Activated CD4-positive, alpha-beta memory T cell treated with anti-CD3 and anti-CD28 coated beads, Interleukin-2, amount 10 ng/mL, durations not matched to agents 7 days and 5 days (primary cell): Measurements from ENCODE around the gene MYO7A. TPM values are rescaled to one million over a fixed set of nuclear protein-coding genes. Genes with fewer than 3 reads are reported as not detected.
A peak's percentile ranks its signal among the peaks of the same experiment; 100 is the strongest.

ENCODE experiments used
- CTCF ChIA-PET: fragments of 350-600 bp; sonication (Branson Sonifier 250); formaldehyde crosslinking; loops from one replicate; lab custom pipeline; 2021; ENCODE audit warnings: antibody characterized with exemption, inconsistent platforms; lab: Charles Lee
- POLR2A ChIA-PET: fragments of 350-600 bp; sonication (Branson Sonifier 250); formaldehyde crosslinking; loops from one replicate; lab custom pipeline; 2021; ENCODE audit warnings: antibody characterized with exemption; lab: Charles Lee
- DNase-seq: peaks from one replicate; pipeline ENCODE4 v3.0.0-alpha.2; 2020
- H3K27ac Mint-ChIP-seq: one replicate; pipeline ENCODE4 v1.8.0; 2021; ENCODE audit warnings: mild to moderate bottlenecking, mixed read lengths
- H3K27me3 Mint-ChIP-seq: one replicate; pipeline ENCODE4 v1.8.0; 2021; ENCODE audit warnings: mixed read lengths
- H3K36me3 Mint-ChIP-seq: one replicate; pipeline ENCODE4 v1.8.0; 2021; ENCODE audit warnings: low read depth, mixed read lengths
- H3K4me1 Mint-ChIP-seq: one replicate; pipeline ENCODE4 v1.8.0; 2021; ENCODE audit warnings: mixed read lengths
- H3K4me3 Mint-ChIP-seq: one replicate; pipeline ENCODE4 v1.8.0; 2021; ENCODE audit warnings: mild to moderate bottlenecking, mixed read lengths
- H3K9me3 Mint-ChIP-seq: one replicate; pipeline ENCODE4 v1.8.0; 2021; ENCODE audit warnings: mixed read lengths
- total RNA-seq, 2 experiments: library from RNA; stranded (reverse); gene quantifications; one replicate each; pipeline ENCODE4 v1.2.3, GENCODE V29; 2021

Gene MYO7A
- total RNA-seq, 2 experiments from 2014 or later: 0.35 to 0.50 TPM

DNA sequence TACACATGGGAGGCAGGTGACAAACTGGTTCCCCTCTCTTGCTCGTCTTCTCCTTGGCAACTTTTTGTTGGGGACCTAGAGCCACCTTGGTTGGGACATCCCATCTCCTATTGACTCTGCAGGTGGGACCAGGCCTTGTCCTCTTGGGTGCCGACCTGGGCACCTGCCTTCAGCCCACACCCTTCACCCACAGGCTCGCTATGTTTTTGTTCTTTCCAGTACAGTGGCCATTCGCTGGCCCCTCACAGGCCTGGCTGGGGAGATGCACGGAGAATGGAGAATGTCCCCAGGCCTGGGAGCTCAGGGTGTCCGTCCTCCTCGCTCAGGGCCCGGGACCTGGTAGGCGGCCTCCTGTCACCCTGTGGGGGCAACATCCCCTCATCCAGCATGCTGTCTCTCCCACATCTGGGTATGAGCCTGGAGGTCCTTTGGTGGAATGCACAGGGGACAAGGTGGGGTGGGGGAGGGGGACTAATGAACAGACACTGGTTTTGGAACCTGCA lies 40.3 kb upstream of the MYO7A start:
- ChIA-PET CTCF (no interaction called here), POLR2A (no interaction called here)
- Mint-ChIP-seq H3K36me3 (no peaks in the 10 kb centered on the region), H3K27ac (no peak overlapping the region), H3K4me1 (peaks cover 11% of the 10 kb centered on the region), H3K9me3 (no peaks in the 10 kb centered on the region), H3K27me3 (no peaks in the 10 kb centered on the region), H3K4me3 (no peak overlapping the region)
- DNase-seq: no peak

DNA sequence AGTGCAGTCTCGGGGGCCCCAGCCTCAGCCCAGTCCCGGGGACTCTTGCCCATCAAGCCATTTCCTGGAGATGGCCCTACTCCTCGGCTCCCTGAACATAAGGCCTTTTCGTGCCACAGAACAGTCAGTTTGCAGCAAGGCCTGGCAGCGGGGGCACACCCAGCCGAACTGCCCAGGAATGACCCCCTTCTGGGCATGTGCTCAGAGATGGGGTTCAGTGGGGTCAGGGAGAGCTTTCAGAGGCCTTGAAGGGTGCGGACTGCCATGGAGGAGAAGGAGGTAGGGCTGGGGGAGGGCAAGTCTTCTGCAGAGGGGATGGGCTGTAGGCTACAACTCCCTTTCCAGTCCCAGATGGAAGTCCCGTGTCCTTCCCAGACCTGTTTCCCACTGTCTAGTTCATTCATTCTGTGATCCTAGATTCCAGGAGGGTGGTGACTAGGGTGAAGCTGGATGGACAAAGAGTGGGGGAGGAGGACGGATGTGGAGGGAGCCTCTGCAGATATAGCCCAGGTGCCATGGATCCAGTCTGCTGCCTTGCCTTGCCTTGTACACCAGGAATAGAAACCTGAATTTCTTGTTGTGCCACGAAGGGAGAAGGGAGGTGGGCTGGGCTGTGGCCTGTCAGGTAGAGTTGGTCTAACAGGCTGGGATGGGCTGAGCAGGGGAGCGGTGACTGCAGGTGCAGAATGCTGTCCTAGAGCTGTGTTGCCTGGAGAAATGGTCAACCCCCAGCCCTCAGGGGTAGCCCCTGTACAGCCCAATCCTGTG lies 39.6 kb upstream of the MYO7A start:
- Mint-ChIP-seq H3K27ac (no peak overlapping the region), H3K4me3 (no peak overlapping the region), H3K9me3 (no peaks in the 10 kb centered on the region), H3K4me1 (peaks cover 8% of the 10 kb centered on the region), H3K36me3 (no peaks in the 10 kb centered on the region), H3K27me3 (no peaks in the 10 kb centered on the region)
- DNase-seq: no peak
- ChIA-PET CTCF (interaction anchor here (5.6 kb wide), 1 partner anchor 40 kb away, joined by 99 read pairs; no protein-coding TSS in a partner anchor), POLR2A (no interaction called here)

DNA sequence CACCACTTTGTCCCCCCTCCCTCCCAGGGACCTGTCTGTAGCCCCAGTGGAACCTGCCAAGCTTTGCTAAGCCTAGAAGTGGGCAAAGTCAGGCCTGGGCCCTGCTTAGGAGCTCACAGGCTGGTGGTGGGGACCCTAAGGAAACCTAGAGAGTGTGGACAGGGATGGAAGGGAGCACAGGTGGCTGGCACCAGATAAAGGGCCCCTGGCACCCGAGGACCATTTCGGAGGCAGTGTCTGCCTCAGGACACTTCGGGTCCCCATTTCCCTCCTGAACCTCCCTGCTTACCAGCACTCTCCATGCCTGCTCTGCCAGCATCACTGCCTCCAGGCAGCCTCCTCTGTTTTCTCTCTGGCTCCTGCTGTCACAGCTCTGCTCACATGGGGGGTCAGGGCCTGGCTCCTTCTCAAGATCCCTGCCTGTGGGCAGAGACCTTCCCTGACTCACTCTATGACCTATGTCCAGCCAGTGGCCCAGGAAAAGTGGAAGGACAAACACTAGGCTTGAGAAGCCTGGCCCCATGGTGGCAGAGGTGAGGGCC lies 39.0 kb upstream of the MYO7A start:
- no peaks in the 10 kb centered on the region for H3K27me3 Mint-ChIP-seq
- DNase-seq: no peak
- H3K4me1 Mint-ChIP-seq: peaks cover 6% of the 10 kb centered on the region
- H3K36me3 Mint-ChIP-seq: no peaks in the 10 kb centered on the region
- no peak overlapping the region for H3K4me3 Mint-ChIP-seq
- no peak overlapping the region for H3K27ac Mint-ChIP-seq
- ChIA-PET POLR2A (no interaction called here), CTCF (interaction anchor here (3.4 to 5.6 kb wide), 2 partner anchors 36 to 41 kb away, joined by 32 to 99 read pairs; no protein-coding TSS in a partner anchor)
- H3K9me3 Mint-ChIP-seq: no peaks in the 10 kb centered on the region

DNA sequence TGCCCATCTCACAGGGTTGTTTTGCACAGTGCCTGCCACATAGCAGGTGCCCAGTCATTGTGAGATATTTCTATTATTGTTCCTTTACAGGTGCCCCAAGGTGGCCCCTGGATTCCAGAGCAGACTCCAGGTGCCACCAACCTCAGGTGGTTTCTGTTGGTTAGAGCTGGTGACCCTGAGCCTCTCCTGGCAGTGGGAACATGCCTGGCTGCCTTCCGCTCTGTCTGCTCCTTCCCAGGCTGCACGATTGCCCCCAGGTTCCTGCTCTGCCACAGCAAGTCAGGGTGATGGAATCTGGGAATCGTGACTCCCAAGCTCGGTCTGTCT lies 38.0 kb upstream of the MYO7A start:
- H3K4me1 Mint-ChIP-seq: peaks cover 6% of the 10 kb centered on the region
- no peaks in the 10 kb centered on the region for H3K27me3 Mint-ChIP-seq
- no peaks in the 10 kb centered on the region for H3K9me3 Mint-ChIP-seq
- no peak overlapping the region for H3K4me3 Mint-ChIP-seq
- ChIA-PET CTCF (interaction anchor here (1.6 to 5.6 kb wide), 9 partner anchors 8 to 456 kb away, joined by 3 to 99 read pairs (median 8); no protein-coding TSS in a partner anchor), POLR2A (no interaction called here)
- H3K27ac Mint-ChIP-seq: no peak overlapping the region
- H3K36me3 Mint-ChIP-seq: no peaks in the 10 kb centered on the region
- DNase-seq: no peak

DNA sequence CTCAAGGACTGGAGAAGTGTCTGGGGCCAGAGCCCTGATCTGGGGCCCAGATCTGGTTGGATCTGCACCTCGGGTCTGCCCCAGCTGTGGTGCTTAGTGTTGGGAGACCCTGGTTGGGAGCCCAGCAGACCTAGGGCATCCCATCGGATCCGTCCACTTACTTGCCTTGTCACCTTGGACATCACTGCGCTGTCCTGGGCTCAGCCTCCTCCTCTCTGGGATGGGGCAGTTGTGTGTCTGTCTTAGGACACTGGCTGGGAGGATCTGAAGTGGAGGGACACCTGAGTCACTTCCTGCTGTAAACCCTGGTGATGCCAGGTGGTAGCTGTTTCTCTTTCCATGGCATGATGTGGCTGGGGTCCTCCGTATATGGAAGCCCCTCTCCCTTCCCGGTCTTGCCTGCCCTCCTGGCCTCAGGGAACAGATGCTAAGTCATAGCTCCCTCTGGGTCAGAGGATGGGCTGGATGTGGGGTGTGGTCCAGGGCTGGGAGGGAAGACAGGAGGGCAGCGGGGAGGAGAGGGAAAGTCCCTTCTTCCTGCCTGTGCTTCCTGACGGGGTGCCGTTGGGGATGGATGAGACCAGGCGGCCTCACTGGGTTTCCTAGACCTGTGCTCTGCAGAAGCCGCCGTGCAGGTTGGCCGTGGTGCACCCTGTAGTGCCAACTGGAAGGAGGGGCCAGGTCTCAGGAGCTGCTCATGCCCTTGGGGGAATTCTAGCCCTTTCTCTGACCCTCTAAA lies 37.5 kb upstream of the MYO7A start:
- CTCF ChIA-PET: interaction anchor here (0.9 to 5.6 kb wide), 25 partner anchors 9 to 455 kb away, joined by 3 to 99 read pairs (median 5); partner anchors contain the start of gene CAPN5
- H3K27me3 Mint-ChIP-seq: no peaks in the 10 kb centered on the region
- H3K9me3 Mint-ChIP-seq: no peaks in the 10 kb centered on the region

DNA sequence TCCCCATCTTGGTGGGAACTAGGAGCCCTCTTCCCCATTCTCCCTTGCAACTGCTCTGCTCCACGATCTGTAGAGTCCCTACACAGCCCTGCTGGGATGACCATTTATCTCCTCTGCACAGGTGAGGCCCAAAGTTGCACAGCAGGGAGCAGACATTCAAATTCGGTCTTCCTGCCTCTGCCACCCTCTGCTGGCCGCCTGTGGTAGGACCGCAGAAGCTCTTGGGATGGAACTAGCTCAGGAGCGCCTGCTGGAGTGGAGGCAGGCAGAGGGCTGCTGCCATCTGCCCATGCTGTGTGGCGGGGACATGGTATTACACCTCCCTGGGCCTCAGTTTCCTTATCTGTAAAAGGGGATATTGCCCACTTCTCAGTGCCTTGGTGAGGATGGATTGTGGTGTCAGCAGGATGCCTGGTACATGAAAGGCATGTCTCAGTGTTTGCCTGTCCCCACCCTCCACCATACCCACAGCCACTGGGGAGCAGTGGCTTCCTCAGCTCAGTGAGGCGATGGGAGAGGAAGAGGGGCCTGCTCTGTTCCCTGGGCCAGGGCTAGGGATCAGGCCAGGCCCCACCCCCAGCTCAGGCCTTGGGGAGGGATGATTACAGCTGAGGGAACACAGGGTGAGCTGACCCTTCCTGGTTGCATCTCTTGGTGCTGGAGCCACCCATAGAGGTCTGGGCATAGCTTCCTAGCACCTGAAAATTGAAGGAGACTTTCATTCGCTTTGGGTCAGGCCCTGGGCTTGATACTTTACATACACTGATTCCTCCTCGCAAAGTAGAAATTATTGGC lies 36.7 kb upstream of the MYO7A start:
- Mint-ChIP-seq H3K4me3 (no peak overlapping the region), H3K27me3 (no peaks in the 10 kb centered on the region), H3K36me3 (no peaks in the 10 kb centered on the region), H3K9me3 (no peaks in the 10 kb centered on the region), H3K4me1 (peaks cover 6% of the 10 kb centered on the region), H3K27ac (no peak overlapping the region)
- POLR2A ChIA-PET: interaction anchor here (1.6 to 1.7 kb wide), 2 partner anchors 9 to 44 kb away, joined by 8 to 10 read pairs; no protein-coding TSS in a partner anchor
- DNase-seq: peak; percentile 80
- CTCF ChIA-PET: interaction anchor here (0.6 to 5.6 kb wide), 31 partner anchors 9 to 455 kb away, joined by 3 to 99 read pairs (median 5); partner anchors contain the start of gene CAPN5

More for the DNA sequence above, 37.5 kb upstream of the MYO7A start:
- POLR2A ChIA-PET: interaction anchor here (1.7 kb wide), 1 partner anchor 8 kb away, joined by 10 read pairs; no protein-coding TSS in a partner anchor
- Mint-ChIP-seq H3K4me3 (no peak overlapping the region), H3K36me3 (no peaks in the 10 kb centered on the region), H3K4me1 (peaks cover 6% of the 10 kb centered on the region), H3K27ac (no peak overlapping the region)
- DNase-seq: no peak

DNA sequence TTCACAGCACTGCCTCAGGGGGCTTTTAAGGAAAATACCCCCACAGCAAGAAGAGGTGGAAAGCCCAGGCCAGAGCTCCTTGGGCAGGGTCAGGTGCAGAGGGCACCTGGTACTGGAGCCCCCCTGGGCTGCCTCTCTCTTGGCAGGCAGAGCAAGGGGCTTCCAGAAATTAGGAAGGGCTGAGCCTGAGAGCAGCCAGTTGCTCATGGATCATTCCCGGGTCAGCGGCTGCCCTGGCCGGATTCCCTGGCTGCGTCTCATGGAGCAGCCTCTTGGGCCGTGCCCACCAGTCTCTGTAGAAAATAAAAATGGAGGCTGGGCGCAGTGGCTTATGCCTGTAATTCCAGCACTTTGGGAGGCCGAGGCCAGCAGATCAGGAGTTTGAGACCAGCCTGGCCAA lies 35.7 kb upstream of the MYO7A start:
- no peak for DNase-seq
- POLR2A ChIA-PET: interaction anchor here (1.6 kb wide), 1 partner anchor 45 kb away, joined by 8 read pairs; no protein-coding TSS in a partner anchor
- H3K36me3 Mint-ChIP-seq: no peaks in the 10 kb centered on the region
- no peak overlapping the region for H3K4me3 Mint-ChIP-seq
- no peaks in the 10 kb centered on the region for H3K27me3 Mint-ChIP-seq
- no peaks in the 10 kb centered on the region for H3K9me3 Mint-ChIP-seq
- H3K27ac Mint-ChIP-seq: no peak overlapping the region
- CTCF ChIA-PET: interaction anchor here (0.8 to 5.6 kb wide), 14 partner anchors 9 to 193 kb away, joined by 3 to 99 read pairs (median 9); no protein-coding TSS in a partner anchor
- H3K4me1 Mint-ChIP-seq: peaks cover 6% of the 10 kb centered on the region

DNA sequence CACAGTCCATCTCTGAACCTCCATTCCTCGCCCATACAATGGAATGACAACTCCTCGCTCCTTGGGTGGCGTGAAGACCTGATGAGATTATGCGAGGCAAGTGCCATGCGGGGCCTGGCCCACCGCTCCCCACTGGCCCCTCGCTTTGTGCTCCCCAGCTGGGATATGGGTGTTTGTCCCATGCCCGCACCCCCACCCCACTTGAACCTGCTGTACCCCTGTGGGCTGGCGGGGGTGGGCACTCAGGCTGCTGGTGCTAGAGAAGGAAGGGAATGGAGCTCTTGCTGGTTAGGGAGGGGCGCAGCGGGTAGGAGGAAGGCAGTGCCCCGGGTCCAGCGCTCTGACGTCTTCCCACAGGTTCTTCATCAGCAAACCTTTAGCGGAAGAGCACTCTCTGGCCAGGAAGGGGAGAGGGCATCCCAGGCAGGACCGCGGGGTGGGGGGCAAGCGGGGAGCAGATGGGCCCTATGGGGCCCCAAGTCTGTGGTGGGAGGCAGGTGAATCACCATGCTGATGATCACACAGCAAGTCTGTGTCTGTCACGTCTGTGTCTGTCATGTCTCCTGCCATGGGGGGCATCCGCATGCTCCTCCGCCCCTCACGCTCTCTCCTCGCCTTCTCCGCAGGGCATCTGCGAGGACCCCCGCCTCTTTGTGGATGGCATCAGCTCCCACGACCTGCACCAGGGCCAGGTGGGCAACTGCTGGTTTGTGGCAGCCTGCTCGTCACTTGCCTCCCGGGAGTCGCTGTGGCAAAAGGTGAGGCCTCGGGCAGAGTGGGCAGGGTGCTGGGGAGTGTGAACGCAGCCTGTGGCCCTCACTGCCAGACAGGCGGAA lies 34.8 kb upstream of the MYO7A start:
- Mint-ChIP-seq H3K27me3 (no peaks in the 10 kb centered on the region), H3K9me3 (no peaks in the 10 kb centered on the region), H3K4me1 (peaks cover 6% of the 10 kb centered on the region), H3K27ac (no peak overlapping the region), H3K4me3 (no peak overlapping the region), H3K36me3 (no peaks in the 10 kb centered on the region)
- POLR2A ChIA-PET: no interaction called here
- DNase-seq: no peak
- CTCF ChIA-PET: interaction anchor here (1.1 to 5.6 kb wide), 5 partner anchors 11 to 48 kb away, joined by 3 to 99 read pairs (median 9); no protein-coding TSS in a partner anchor

DNA sequence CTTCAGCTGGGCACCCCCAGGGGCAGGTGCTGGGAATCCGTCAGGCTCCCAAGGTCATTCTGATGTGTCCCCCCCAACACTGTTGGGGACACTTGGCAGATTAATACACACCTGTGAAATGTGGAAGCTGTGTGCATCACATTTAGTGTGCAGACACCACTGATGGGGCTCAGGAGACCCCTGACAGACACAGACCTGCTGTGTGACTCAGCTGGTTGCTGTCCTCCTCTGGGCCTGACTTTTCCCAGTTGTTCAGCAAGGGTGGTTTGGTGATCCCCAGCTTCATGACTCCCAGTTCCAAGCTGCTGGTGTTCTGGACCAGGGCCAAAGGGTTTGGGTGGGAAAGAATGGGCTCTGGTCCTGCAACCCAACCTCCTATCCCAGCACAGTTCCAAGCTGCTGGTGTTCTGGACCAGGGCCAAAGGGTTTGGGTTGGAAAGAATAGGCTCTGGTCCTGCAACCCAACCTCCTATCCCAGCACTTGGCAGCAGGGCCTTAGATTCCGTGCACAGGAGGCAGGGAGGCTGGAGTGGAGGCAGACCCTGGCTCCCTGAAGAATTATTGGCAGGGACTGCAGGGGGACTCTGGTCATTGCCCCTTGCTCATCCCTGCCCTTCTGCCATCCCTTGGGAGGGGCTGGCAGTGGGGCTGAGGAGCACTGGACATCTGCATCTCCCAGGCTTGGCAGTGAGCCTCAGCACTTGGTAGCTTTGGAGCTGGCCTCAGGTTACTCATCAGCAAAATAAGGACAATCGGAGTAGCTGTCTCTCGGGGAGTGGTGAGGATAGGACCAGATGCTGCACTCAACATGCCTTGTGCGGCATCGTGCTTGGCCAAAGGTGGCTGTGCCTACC lies 33.8 kb upstream of the MYO7A start:
- no peak for DNase-seq
- ChIA-PET CTCF (interaction anchor here (1.1 to 5.6 kb wide), 3 partner anchors 14 to 49 kb away, joined by 3 to 99 read pairs (median 4); no protein-coding TSS in a partner anchor), POLR2A (no interaction called here)
- no peaks in the 10 kb centered on the region for H3K9me3 Mint-ChIP-seq
- peaks cover 6% of the 10 kb centered on the region for H3K4me1 Mint-ChIP-seq
- no peaks in the 10 kb centered on the region for H3K27me3 Mint-ChIP-seq
- no peak overlapping the region for H3K27ac Mint-ChIP-seq
- no peak overlapping the region for H3K4me3 Mint-ChIP-seq
- no peaks in the 10 kb centered on the region for H3K36me3 Mint-ChIP-seq

DNA sequence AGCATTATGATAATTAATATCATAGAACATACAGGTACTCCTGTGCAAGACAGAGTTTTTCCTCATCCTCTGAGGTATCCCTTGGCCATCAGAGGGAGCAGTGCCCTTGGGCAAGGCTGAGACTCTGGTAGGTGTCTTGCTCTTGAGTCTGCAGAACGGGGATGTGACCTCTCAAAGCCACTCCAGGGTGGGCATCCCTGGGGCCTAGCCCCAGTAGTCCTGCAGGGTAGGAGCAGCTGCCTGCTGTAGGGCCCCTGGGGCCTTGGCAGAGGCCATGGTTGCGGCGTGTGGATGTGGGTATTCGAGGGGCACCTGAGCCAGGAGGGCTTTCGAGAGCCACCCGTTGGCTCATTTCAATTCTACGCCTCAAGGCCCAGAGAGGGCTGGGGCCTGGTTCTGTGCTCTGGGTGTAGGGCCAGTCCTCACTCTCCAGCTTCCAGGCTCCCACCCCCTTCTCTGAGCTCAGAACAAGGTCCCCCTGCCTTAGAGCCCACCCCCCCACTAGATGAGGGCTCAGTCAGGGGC lies 33.1 kb upstream of the MYO7A start:
- CTCF ChIA-PET: interaction anchor here (1.3 to 1.4 kb wide), 2 partner anchors 49 to 175 kb away, joined by 3 read pairs; no protein-coding TSS in a partner anchor

More for the DNA sequence above, 33.1 kb upstream of the MYO7A start:
- H3K27ac Mint-ChIP-seq: no peak overlapping the region
- H3K4me3 Mint-ChIP-seq: no peak overlapping the region
- H3K36me3 Mint-ChIP-seq: no peaks in the 10 kb centered on the region
- POLR2A ChIA-PET: no interaction called here
- no peak for DNase-seq
- no peaks in the 10 kb centered on the region for H3K9me3 Mint-ChIP-seq
- H3K4me1 Mint-ChIP-seq: peaks cover 6% of the 10 kb centered on the region
- H3K27me3 Mint-ChIP-seq: no peaks in the 10 kb centered on the region
